Smooth muscle cell (in vitro differentiated cells): Measurements from ENCODE around the gene TMEM87B. TPM values are rescaled to one million over a fixed set of nuclear protein-coding genes. Genes with fewer than 3 reads are reported as not detected.
A peak's percentile ranks its signal among the peaks of the same experiment; 100 is the strongest.

Experiments
- DNase-seq: peaks from one replicate; lab custom pipeline; 2025; ENCODE audit not compliant: unreplicated experiment; lab: John Stamatoyannopoulos, UW
- H2AFZ ChIP-seq: fragments of 200-600 bp; sonication (generic); 2 replicates; pipeline ENCODE4 v1.6.0; 2016; ENCODE audit warnings: antibody characterized with exemption, low read depth, mild to moderate bottlenecking
- H3F3A ChIP-seq: fragments of 200-600 bp; sonication (generic); 2 replicates; pipeline ENCODE4 v1.6.0; 2017; ENCODE audit warnings: antibody characterized with exemption, low read depth
- H3K27ac ChIP-seq: fragments of 200-600 bp; sonication (generic); 2 replicates; pipeline ENCODE4 v1.5.1; 2016; ENCODE audit warnings: low read depth, mild to moderate bottlenecking
- H3K27me3 ChIP-seq: fragments of 200-600 bp; sonication (generic); 2 replicates; pipeline ENCODE4 v1.6.1; 2016; ENCODE audit warnings: low read depth, mild to moderate bottlenecking
- H3K36me3 ChIP-seq: fragments of 200-600 bp; sonication (generic); 2 replicates; pipeline ENCODE4 v1.5.1; 2016; ENCODE audit warnings: low read depth
- H3K4me1 ChIP-seq: fragments of 200-600 bp; sonication (generic); 2 replicates; pipeline ENCODE4 v1.5.1; 2016; ENCODE audit warnings: low read depth
- H3K4me2 ChIP-seq: fragments of 200-600 bp; sonication (generic); 2 replicates; pipeline ENCODE4 v1.6.0; 2016; ENCODE audit warnings: mild to moderate bottlenecking
- H3K4me3 ChIP-seq: fragments of 200-600 bp; sonication (generic); 2 replicates; pipeline ENCODE4 v1.5.1; 2016; ENCODE audit warnings: mild to moderate bottlenecking
- H3K79me2 ChIP-seq: fragments of 200-600 bp; sonication (generic); 2 replicates; pipeline ENCODE4 v1.6.0; 2016; ENCODE audit warnings: low read depth, mild to moderate bottlenecking
- H3K9ac ChIP-seq: fragments of 200-600 bp; sonication (generic); 2 replicates; pipeline ENCODE4 v1.6.0; 2016; ENCODE audit warnings: low read depth
- H3K9me3 ChIP-seq: fragments of 200-600 bp; sonication (generic); replicated peaks from 2 replicates; pipeline ENCODE4 v1.5.1; 2016; ENCODE audit warnings: low read depth
- H4K20me1 ChIP-seq: fragments of 200-600 bp; sonication (generic); 2 replicates; pipeline ENCODE4 v1.6.0; 2016; ENCODE audit warnings: low read depth
- WGBS: methylation state at CpG from one replicate; pipeline ENCODE4 v1.1.7; 2016; ENCODE audit warnings: low lambda C conversion rate; 5-methylcytosine and 5-hydroxymethylcytosine counted together
- polyA plus RNA-seq: library from polyadenylated mRNA; unstranded; fragments of >200 nt; fragmentation: Nextera tagmentation; extraction: Ambion mirVana; gene quantifications from 2 replicates; pipeline ENCODE4 v1.2.1, GENCODE V29; 2016
- total RNA-seq: library from RNA; depleted of rRNA; stranded (reverse); fragments of >200 nt; gene quantifications from 2 replicates; pipeline ENCODE4 v1.2.3, GENCODE V29; 2014
- TF ChIP-seq, protein P1 (sequence below): fragments of 200-600 bp; sonication (generic); IDR thresholded peaks from 2 replicates; pipeline ENCODE4 v1.5.1; 2017; ENCODE audit warnings: borderline replicate concordance, mild to moderate bottlenecking, antibody characterized with exemption; ENCODE audit not compliant: insufficient read depth, poor library complexity, severe bottlenecking

The TMEM87B gene
- total and polyA plus RNA-seq, 2 experiments from 2014 or later, result 27.2 to 109 TPM

DNA sequence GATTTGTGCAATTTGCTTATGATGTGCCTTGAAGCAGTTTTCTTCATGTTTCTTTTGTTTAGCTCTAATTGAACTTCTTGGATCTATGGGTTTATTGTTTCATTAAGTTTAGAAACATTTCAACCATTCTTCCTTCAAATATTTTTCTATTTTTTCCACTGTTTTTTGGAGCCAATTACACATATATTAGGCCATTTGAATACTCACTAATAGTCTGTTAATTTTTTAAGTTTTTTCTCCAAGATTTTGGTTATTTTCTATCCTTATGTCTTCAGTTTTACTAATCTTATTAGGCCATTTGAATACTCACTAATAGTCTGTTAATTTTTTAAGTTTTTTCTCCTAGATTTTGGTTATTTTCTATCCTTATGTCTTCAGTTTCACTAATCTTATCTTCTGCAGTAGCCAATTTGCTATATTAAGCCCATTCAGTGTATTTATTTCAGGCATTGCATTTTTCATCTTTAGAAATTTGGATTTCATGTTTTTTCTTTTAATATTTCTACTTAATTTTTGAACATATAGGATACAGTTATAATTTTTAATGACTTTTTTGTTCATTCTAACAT, 9.5 kb upstream of the TMEM87B start:
- Histone ChIP-seq H4K20me1 (no peaks in the 10 kb centered on the region), H3K27ac (no peak overlapping the region), H3K4me2 (no peak overlapping the region), H3K27me3 (no peaks in the 10 kb centered on the region), H3K79me2 (no peaks in the 10 kb centered on the region), H3K4me3 (no peak overlapping the region), H3K4me1 (peaks cover 14% of the 10 kb centered on the region), H3K36me3 (peaks cover 3% of the 10 kb centered on the region), H2AFZ (no peak overlapping the region), H3K9me3 (no peaks in the 10 kb centered on the region), H3F3A (no peaks in the 10 kb centered on the region), H3K9ac (no peak overlapping the region)
- TF ChIP-seq, protein P1, sequence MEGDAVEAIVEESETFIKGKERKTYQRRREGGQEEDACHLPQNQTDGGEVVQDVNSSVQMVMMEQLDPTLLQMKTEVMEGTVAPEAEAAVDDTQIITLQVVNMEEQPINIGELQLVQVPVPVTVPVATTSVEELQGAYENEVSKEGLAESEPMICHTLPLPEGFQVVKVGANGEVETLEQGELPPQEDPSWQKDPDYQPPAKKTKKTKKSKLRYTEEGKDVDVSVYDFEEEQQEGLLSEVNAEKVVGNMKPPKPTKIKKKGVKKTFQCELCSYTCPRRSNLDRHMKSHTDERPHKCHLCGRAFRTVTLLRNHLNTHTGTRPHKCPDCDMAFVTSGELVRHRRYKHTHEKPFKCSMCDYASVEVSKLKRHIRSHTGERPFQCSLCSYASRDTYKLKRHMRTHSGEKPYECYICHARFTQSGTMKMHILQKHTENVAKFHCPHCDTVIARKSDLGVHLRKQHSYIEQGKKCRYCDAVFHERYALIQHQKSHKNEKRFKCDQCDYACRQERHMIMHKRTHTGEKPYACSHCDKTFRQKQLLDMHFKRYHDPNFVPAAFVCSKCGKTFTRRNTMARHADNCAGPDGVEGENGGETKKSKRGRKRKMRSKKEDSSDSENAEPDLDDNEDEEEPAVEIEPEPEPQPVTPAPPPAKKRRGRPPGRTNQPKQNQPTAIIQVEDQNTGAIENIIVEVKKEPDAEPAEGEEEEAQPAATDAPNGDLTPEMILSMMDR, result no peak
- DNase-seq, result no peak

DNA sequence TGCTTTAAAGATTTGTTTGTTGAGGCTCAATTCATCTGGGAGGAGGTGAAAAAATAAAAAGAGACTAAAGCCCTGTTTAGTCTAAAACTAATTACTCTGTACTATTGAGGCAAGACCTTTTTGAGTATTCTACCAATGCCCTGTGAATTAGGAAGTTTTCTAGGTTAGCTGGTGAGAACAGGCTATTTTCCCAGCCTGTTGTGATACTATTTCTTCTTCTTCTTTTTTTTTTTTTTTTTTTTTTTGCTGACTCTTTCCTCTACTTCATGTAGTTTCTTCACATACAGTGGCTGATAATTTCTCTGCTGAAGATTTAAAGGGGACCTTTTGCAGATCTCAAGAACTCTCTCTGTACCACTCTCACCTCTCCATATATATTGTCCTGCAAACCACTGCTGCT, 8.8 kb upstream of the TMEM87B start:
- Histone ChIP-seq H3K79me2 (no peaks in the 10 kb centered on the region), H3K9ac (no peak overlapping the region), H4K20me1 (no peaks in the 10 kb centered on the region), H3K27me3 (no peaks in the 10 kb centered on the region), H3K36me3 (peaks cover 3% of the 10 kb centered on the region), H3K9me3 (no peaks in the 10 kb centered on the region), H2AFZ (no peak overlapping the region), H3K4me2 (no peak overlapping the region), H3K27ac (no peak overlapping the region), H3K4me1 (peaks cover 14% of the 10 kb centered on the region), H3F3A (no peaks in the 10 kb centered on the region), H3K4me3 (no peak overlapping the region)
- TF ChIP-seq, protein P1, result no peak
- no peak for DNase-seq

- no peaks in the 10 kb centered on the region for H4K20me1 ChIP-seq
- H3K4me3 ChIP-seq, result no peak overlapping the region
- TF ChIP-seq, protein P1, result no peak
- DNase-seq, result no peak
- peaks cover 3% of the 10 kb centered on the region for H3K36me3 ChIP-seq
- peak overlapping the region; percentile 33 for H3K27ac ChIP-seq
- no peak overlapping the region for H2AFZ ChIP-seq
- H3K4me1 ChIP-seq, result peaks cover 14% of the 10 kb centered on the region
- WGBS, result 45% methylated on average over 7 of the region's 7 CpGs
- no peaks in the 10 kb centered on the region for H3K79me2 ChIP-seq
- H3K9ac ChIP-seq, result no peak overlapping the region
- no peaks in the 10 kb centered on the region for H3K9me3 ChIP-seq
- no peaks in the 10 kb centered on the region for H3K27me3 ChIP-seq
- H3K4me2 ChIP-seq, result peak overlapping the region; percentile 54
- H3F3A ChIP-seq, result no peaks in the 10 kb centered on the region
These were observed 7.4 kb upstream of the TMEM87B start for GRCh38 chr2:112047537-112048235.

GRCh38 chr2:112048236-112048592, 6.9 kb upstream of the TMEM87B start:
- Histone ChIP-seq H3K4me1 (peaks cover 11% of the 10 kb centered on the region), H3K9me3 (no peaks in the 10 kb centered on the region), H3F3A (peaks cover 1% of the 10 kb centered on the region), H4K20me1 (no peaks in the 10 kb centered on the region), H3K27ac (peak overlapping the region; percentile 33), H3K4me2 (peak overlapping the region; percentile 54), H3K4me3 (no peak overlapping the region), H3K27me3 (no peaks in the 10 kb centered on the region), H3K79me2 (no peaks in the 10 kb centered on the region), H3K36me3 (peaks cover 3% of the 10 kb centered on the region), H3K9ac (no peak overlapping the region), H2AFZ (no peak overlapping the region)
- DNase-seq, result no peak
- 37% methylated on average over 4 of the region's 4 CpGs for WGBS
- TF ChIP-seq, protein P1, result no peak
